Adipocyte (in vitro differentiated cells): Measurements from ENCODE around the gene EPB41.
A peak's percentile ranks its signal among the peaks of the same experiment; 100 is the strongest.

ENCODE experiments used
- DNase-seq: peaks from one replicate; pipeline ENCODE4 v3.0.0-alpha.2; 2015; ENCODE audit warnings: low read depth
- H3K27me3 ChIP-seq: replicated peaks from 2 replicates; pipeline ENCODE4 v1.7.0; 2013; ENCODE audit warnings: mild to moderate bottlenecking, low read length, moderate library complexity; ENCODE audit not compliant: control insufficient read depth, insufficient read depth
- H3K36me3 ChIP-seq: 2 replicates; pipeline ENCODE4 v1.7.0; 2013; ENCODE audit warnings: low read length, mild to moderate bottlenecking, moderate library complexity; ENCODE audit not compliant: control insufficient read depth, insufficient read depth, severe bottlenecking
- H3K4me1 ChIP-seq: 2 replicates; pipeline ENCODE4 v1.7.0; 2013; ENCODE audit warnings: mild to moderate bottlenecking, low read length, moderate library complexity; ENCODE audit not compliant: control insufficient read depth, insufficient read depth
- H3K4me3 ChIP-seq: 2 replicates; pipeline ENCODE4 v1.7.0; 2013; ENCODE audit warnings: mild to moderate bottlenecking, low read length, moderate library complexity
- H3K9ac ChIP-seq: 2 replicates; pipeline ENCODE4 v1.7.0; 2013; ENCODE audit warnings: mild to moderate bottlenecking, low read length, moderate library complexity
- H3K9me3 ChIP-seq: 2 replicates; pipeline ENCODE4 v1.7.0; 2013; ENCODE audit warnings: mild to moderate bottlenecking, low read length, moderate library complexity; ENCODE audit not compliant: control insufficient read depth

EPB41 gene

GRCh38 chr1:28910379-28911115 is 3.8 kb upstream of the EPB41 start:
- Histone ChIP-seq H3K4me1 (peaks cover 11% of the 10 kb centered on the region), H3K9me3 (no peaks in the 10 kb centered on the region), H3K27me3 (no peaks in the 10 kb centered on the region), H3K4me3 (no peak overlapping the region), H3K36me3 (no peaks in the 10 kb centered on the region), H3K9ac (no peak overlapping the region)
- no peak for DNase-seq

DNA sequence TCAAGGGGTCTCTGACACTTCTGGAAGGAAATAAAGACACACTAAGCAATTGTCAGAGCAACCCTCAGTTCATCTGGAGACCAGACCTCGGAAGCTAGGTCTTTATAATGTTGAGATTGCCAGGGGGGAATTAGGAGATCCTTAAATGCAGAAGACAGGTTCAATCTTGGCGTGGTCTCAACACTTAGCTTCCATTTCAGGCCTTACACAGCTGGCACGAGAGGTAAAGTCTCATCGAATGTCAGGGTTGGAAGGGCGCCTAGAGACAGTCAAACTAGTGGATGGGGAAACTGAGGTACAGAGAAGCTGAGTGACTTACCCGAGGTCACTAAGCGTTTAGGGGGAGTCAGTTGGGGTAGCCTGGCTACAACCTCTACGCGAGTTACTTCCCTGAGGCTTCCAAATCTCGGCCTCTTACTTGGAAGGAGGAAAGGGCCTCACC is 562 bp upstream of the EPB41 start:
- no peak for DNase-seq
- Histone ChIP-seq H3K27me3 (no peaks in the 10 kb centered on the region), H3K4me3 (peak overlapping the region; percentile 84), H3K9ac (peak overlapping the region; percentile 69), H3K4me1 (peaks cover 17% of the 10 kb centered on the region), H3K9me3 (no peaks in the 10 kb centered on the region), H3K36me3 (no peaks in the 10 kb centered on the region)

GRCh38 chr1:28915031-28915895 is 894 bp downstream of the EPB41 start:
- Histone ChIP-seq H3K9me3 (no peaks in the 10 kb centered on the region), H3K4me1 (peaks cover 17% of the 10 kb centered on the region), H3K36me3 (no peaks in the 10 kb centered on the region), H3K27me3 (no peaks in the 10 kb centered on the region), H3K9ac (peak overlapping the region; percentile 74), H3K4me3 (peak overlapping the region; percentile 84)
- peak; percentile 9 for DNase-seq

- no peak for DNase-seq
- Histone ChIP-seq H3K36me3 (no peaks in the 10 kb centered on the region), H3K4me1 (peaks cover 17% of the 10 kb centered on the region), H3K9ac (no peak overlapping the region), H3K4me3 (no peak overlapping the region), H3K9me3 (no peaks in the 10 kb centered on the region), H3K27me3 (no peaks in the 10 kb centered on the region)
These were observed 3.4 kb downstream of the EPB41 start for GRCh38 chr1:28917757-28918118.

GRCh38 chr1:28921286-28921869 is 7.0 kb downstream of the EPB41 start:
- Histone ChIP-seq H3K9me3 (no peaks in the 10 kb centered on the region), H3K4me1 (peaks cover 9% of the 10 kb centered on the region), H3K4me3 (no peak overlapping the region), H3K36me3 (no peaks in the 10 kb centered on the region), H3K27me3 (no peaks in the 10 kb centered on the region), H3K9ac (no peak overlapping the region)
- DNase-seq: no peak

DNA sequence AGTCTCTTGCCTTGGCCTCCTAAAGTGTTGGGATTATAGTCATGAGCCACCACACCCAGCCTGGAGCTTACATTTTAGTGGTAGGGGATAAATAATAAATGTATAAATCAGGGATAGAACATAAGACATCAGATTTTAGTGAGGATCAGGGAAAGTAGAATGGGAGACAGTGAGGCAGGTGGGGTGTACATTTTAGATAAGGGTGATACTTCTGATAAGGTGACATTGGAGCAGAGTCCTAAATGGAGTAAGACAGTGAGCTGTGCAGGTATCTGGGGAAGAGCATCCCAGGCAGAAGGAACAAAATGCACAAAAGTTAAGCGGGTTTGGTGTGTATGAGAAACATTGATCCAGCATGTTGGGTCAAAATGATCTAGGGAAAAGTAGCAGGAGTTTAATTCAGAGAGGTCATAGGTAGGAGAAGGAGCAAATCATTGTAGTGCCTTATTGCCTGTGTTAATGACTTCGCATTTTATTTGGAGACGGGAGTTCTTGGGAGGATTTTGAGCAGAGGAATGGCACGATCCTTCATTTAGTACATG is 11.1 kb downstream of the EPB41 start:
- Histone ChIP-seq H3K27me3 (no peaks in the 10 kb centered on the region), H3K4me3 (no peak overlapping the region), H3K9ac (no peak overlapping the region), H3K4me1 (peaks cover 27% of the 10 kb centered on the region), H3K36me3 (no peaks in the 10 kb centered on the region), H3K9me3 (no peaks in the 10 kb centered on the region)
- no peak for DNase-seq

DNA sequence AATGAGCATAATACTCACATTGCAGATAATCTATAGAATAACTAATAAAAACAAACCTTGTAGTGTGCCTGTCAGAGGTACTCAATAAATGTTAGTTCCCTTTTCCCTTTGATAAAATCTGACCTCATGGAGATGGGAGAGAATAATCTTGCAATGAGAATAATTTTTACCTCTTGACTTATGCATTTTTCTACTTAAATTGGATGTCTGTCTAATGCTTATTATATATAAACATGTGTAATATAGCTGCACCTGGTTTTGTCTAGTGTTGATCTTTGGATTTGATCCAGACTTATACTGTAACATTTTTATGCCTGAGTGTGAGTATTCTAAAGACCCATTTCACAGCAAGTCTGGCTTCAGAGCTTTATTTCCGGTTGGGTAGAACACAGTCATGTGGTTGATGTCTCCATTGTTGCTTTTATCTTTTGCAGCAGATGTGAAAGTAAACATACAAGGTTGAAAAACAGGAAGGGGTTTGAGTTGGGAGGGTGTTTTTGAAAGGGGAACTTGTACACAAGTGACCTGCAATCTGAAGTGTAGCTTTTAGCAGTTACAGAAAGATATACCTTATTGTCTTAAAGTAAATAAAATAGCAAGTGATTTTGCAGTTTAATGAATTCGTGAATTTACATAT is 12.4 kb downstream of the EPB41 start:
- Histone ChIP-seq H3K9ac (no peak overlapping the region), H3K4me3 (no peak overlapping the region), H3K27me3 (no peaks in the 10 kb centered on the region), H3K9me3 (no peaks in the 10 kb centered on the region), H3K4me1 (peaks cover 27% of the 10 kb centered on the region), H3K36me3 (no peaks in the 10 kb centered on the region)
- no peak for DNase-seq

DNA sequence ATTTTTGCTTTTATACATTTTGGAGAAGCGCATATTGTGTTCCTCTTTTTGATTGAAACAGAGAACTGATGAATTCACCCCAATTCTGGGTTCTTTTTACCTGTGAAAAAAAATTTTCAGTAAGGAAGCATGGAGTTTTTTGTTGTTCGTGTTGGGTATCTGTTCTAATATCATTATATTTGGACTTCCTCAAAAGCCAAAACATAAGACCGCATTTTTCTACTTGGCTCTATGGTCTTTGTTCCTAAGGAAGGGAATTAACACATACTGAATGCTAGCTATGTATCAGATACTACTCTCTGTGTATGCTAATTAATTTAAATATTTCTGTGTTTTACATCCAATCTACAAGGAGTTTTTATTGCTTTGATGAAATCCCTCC is 12.9 kb downstream of the EPB41 start:
- H3K4me3 ChIP-seq: peak overlapping the region; percentile 32

DNA sequence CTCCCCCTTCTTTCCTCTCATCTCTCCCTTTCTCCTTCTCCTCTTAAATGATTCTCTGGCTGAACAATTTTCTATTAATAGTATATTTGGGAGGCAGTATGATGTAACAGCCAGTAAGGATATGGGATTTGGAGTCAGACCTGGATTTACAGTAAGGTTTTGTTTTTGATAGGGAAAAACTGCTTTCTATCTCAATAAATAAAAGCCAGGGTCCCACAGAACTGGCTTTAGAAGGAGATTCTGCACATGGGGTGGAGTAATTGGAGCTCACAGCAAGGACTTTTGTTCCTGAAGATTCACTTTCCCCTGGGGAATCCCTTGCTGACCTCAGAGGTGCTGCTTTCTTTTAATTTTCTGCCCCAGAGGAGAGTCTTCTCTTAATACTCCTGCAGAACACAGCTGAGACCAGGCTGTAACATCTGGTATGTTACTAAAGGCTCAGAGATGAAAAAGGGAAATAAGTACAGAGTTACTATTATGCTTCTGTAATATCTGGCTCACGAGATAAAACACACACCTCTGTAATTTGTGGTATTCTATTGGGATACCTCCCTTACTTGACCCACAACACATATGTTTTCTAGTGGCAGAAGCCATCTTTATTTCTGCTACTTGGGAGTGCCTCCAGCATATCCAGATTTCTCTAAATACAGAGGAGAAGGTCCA is 13.4 kb downstream of the EPB41 start:
- peak; percentile 47 for DNase-seq
- H3K27me3 ChIP-seq: no peaks in the 10 kb centered on the region
- peak overlapping the region; percentile 32 for H3K4me3 ChIP-seq

More for the DNA sequence above, 12.9 kb downstream of the EPB41 start:
- peaks cover 27% of the 10 kb centered on the region for H3K4me1 ChIP-seq
- no peaks in the 10 kb centered on the region for H3K27me3 ChIP-seq
- DNase-seq: no peak
- no peaks in the 10 kb centered on the region for H3K9me3 ChIP-seq
- no peaks in the 10 kb centered on the region for H3K36me3 ChIP-seq
- H3K9ac ChIP-seq: no peak overlapping the region

DNA sequence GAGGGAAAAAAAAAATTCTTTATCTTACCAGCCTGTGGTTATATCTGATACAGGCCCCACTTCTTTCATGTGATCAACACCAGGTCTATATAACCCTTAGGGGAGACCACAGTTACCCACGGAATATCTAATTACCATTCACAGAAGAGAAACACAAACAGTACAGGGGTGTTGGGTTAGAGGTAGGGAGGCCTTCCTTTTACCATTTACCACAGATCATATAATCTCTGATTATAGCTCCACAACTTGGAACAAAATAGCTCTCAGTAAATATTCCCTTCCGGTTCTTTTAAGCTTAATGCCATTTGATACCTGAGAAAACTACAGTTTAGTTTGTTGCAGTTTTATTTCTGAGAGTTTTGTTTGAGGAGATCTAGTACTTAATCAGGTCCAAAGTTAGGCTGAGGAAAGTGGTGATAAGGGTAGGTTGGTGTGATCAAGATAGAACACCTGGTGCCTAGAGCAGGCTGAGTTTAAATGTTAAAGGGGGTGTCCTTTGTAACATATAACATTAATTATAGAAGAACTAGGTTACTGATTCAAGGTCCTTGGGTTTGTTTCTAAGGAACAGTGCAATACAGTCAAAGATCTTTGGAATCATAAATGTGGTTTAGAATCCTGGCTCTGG is 14.1 kb downstream of the EPB41 start:
- Histone ChIP-seq H3K4me3 (no peak overlapping the region), H3K27me3 (no peaks in the 10 kb centered on the region), H3K4me1 (peaks cover 27% of the 10 kb centered on the region), H3K36me3 (no peaks in the 10 kb centered on the region), H3K9me3 (no peaks in the 10 kb centered on the region), H3K9ac (no peak overlapping the region)
- DNase-seq: no peak

More for the DNA sequence above, 13.4 kb downstream of the EPB41 start:
- Histone ChIP-seq H3K4me1 (peaks cover 27% of the 10 kb centered on the region), H3K36me3 (no peaks in the 10 kb centered on the region), H3K9me3 (no peaks in the 10 kb centered on the region), H3K9ac (peak overlapping the region; percentile 35)
